Breast epithelium (tissue), 4 donors: Measurements from ENCODE around the gene INS. TPM values are rescaled to one million over a fixed set of nuclear protein-coding genes. Genes with fewer than 3 reads are reported as not detected.

Experiments
- DNase-seq, 2 donors: peaks; one replicate each; pipeline ENCODE4 v3.0.0-alpha.2; 2019; ENCODE audit warnings: low spot score in 2 of 2
- H3K27ac ChIP-seq, 2 donors: fragments of 200-600 bp; sonication (generic) in 1 of 2; one replicate each; pipeline ENCODE4 v1.5.1; 2016 to 2019; ENCODE audit warnings: mild to moderate bottlenecking in 1 of 2
- H3K27me3 ChIP-seq, 2 donors: fragments of 200-600 bp; sonication (generic) in 1 of 2; one replicate each; pipeline versions ENCODE4 v1.5.1 to v1.6.0; 2017 to 2019; ENCODE audit warnings: control low read depth in 1 of 2, mild to moderate bottlenecking in 1 of 2
- H3K36me3 ChIP-seq: fragments of 200-600 bp; one replicate; pipeline ENCODE4 v1.5.1; 2019
- H3K4me1 ChIP-seq, 2 donors: fragments of 200-600 bp; sonication (generic); one replicate each; pipeline ENCODE4 v1.5.1; 2016 to 2019; ENCODE audit warnings: control low read depth in 1 of 2
- H3K4me3 ChIP-seq, 3 donors: fragments of 200-600 bp; sonication (generic); 1 replicate in 2 of 3; 2 replicates in 1 of 3; pipeline ENCODE4 v1.5.1; 2016 to 2019; ENCODE audit warnings: mild to moderate bottlenecking in 3 of 3, moderate library complexity in 2 of 3
- H3K9me3 ChIP-seq, 2 donors: fragments of 200-600 bp; sonication (generic) in 1 of 2; one replicate each; pipeline ENCODE4 v1.5.1; 2016 to 2019; ENCODE audit warnings: control low read depth in 1 of 2
- CTCF ChIP-seq, 3 donors: fragments of 450-650 bp; IDR thresholded peaks; one replicate each; pipeline ENCODE4 v1.5.1; 2016 to 2017; ENCODE audit warnings: antibody characterized with exemption in 3 of 3, mild to moderate bottlenecking in 3 of 3, moderate library complexity in 3 of 3
- POLR2A ChIP-seq: fragments of 450-650 bp; IDR thresholded peaks from one replicate; pipeline ENCODE4 v1.6.1; 2016; ENCODE audit warnings: antibody characterized with exemption, mild to moderate bottlenecking, moderate library complexity
- POLR2AphosphoS5 ChIP-seq, 3 donors: sonication (generic); formaldehyde crosslinking; IDR thresholded peaks; one replicate each; pipeline ENCODE4 v1.6.1; 2017; ENCODE audit warnings: antibody characterized with exemption in 3 of 3
- intact Hi-C: fragments of 100-400 bp; cut with DNase I; formaldehyde crosslinking; loops from one replicate; pipeline ENCODE4 v1.15.1; 2023; ENCODE audit warnings: low total_unique reads
- total RNA-seq, 3 donors: library from RNA; depleted of rRNA; stranded (reverse); fragments of >200 nt; gene quantifications; one replicate each; pipeline ENCODE4 v1.1.0, GENCODE V29; 2016

Gene INS
- total RNA-seq, 3 donors from 2014 or later = not detected

GRCh38 chr11:2140411-2141400, 20.3 kb downstream of the INS start:
- no peak for TF ChIP-seq CTCF (IDR thresholded peaks at IDR 0.05)
- no peak for TF ChIP-seq POLR2A
- TF ChIP-seq POLR2AphosphoS5 (IDR thresholded peaks at IDR 0.05) = no peak
- intact Hi-C loops = no loop called here
- H3K27ac ChIP-seq = no peak overlapping the region
- no peaks in the 10 kb centered on the region for H3K9me3 ChIP-seq
- H3K4me1 ChIP-seq = peaks cover 8 to 18% of the 10 kb centered on the region in 2 donors
- no peaks in the 10 kb centered on the region for H3K36me3 ChIP-seq
- peaks cover 26 to 93% of the 10 kb centered on the region in 2 donors for H3K27me3 ChIP-seq
- H3K4me3 ChIP-seq = peak overlapping the region in 2 of 3 donors; percentile 46 to 73
- no peak for DNase-seq

GRCh38 chr11:2139621-2140337, 21.2 kb downstream of the INS start:
- H3K27me3 ChIP-seq = peaks cover 23 to 91% of the 10 kb centered on the region in 2 donors
- H3K9me3 ChIP-seq = no peaks in the 10 kb centered on the region
- H3K36me3 ChIP-seq = no peaks in the 10 kb centered on the region
- peaks cover 8 to 18% of the 10 kb centered on the region in 2 donors for H3K4me1 ChIP-seq
- H3K27ac ChIP-seq = no peak overlapping the region
- DNase-seq = no peak
- TF ChIP-seq POLR2A = no peak
- TF ChIP-seq POLR2AphosphoS5 (IDR thresholded peaks at IDR 0.05) = no peak
- no peak for TF ChIP-seq CTCF (IDR thresholded peaks at IDR 0.05)
- intact Hi-C loops = no loop called here
- H3K4me3 ChIP-seq = peak overlapping the region in 2 of 3 donors; percentile 46 to 73

GRCh38 chr11:2139123-2139521, 21.9 kb downstream of the INS start, which contains the start of gene IGF2:
TSS of gene IGF2 (minus strand) at chr11:2139389. CDS start at chr11:2135523, 3,866 bp downstream.
- Histone ChIP-seq H3K36me3 (no peaks in the 10 kb centered on the region), H3K9me3 (no peaks in the 10 kb centered on the region), H3K4me3 (peak within 1 kb of the TSS; percentile 32 to 73 (median 46)), H3K27me3 (peaks cover 17 to 91% of the 10 kb centered on the region in 2 donors), H3K4me1 (peaks cover 8 to 17% of the 10 kb centered on the region in 2 donors), H3K27ac (peak within 1 kb of the TSS in 1 of 2 donors; percentile 81)
- intact Hi-C loops = no loop called here
- TF ChIP-seq POLR2AphosphoS5 (IDR thresholded peaks at IDR 0.05) (no peak), POLR2A (no peak), CTCF (IDR thresholded peaks at IDR 0.05) (no peak)
- no peak for DNase-seq

- H3K4me3 ChIP-seq = peak overlapping the region; percentile 32 to 73 (median 46)
- intact Hi-C loops = no loop called here
- TF ChIP-seq POLR2A (no peak), POLR2AphosphoS5 (IDR thresholded peaks at IDR 0.05) (no peak), CTCF (IDR thresholded peaks at IDR 0.05) (no peak)
- peaks cover 8 to 12% of the 10 kb centered on the region in 2 donors for H3K4me1 ChIP-seq
- DNase-seq = no peak
- no peaks in the 10 kb centered on the region for H3K9me3 ChIP-seq
- peaks cover 15 to 91% of the 10 kb centered on the region in 2 donors for H3K27me3 ChIP-seq
- H3K27ac ChIP-seq = peak overlapping the region in 1 of 2 donors; percentile 81
- H3K36me3 ChIP-seq = no peaks in the 10 kb centered on the region
These were observed 22.4 kb downstream of the INS start for GRCh38 chr11:2138431-2139122.
